HepG2 (cell line): ENCODE results near the gene CCDC73. TPM values are rescaled to one million over a fixed set of nuclear protein-coding genes. Genes with fewer than 3 reads are reported as not detected.
A peak's percentile ranks its signal among the peaks of the same experiment; 100 is the strongest.

Experiments
- BCL3 ChIP-seq: sonication (generic); formaldehyde crosslinking; IDR thresholded peaks from 2 replicates; pipeline ENCODE4 v1.5.1; 2020; ENCODE audit warnings: mild to moderate bottlenecking, missing genetic modification reagents, moderate library complexity
- CREB1 ChIP-seq, 2 experiments: fragments of 450-650 bp in 1 of 2; IDR thresholded peaks; 2 replicates each; pipeline ENCODE4 v1.6.1; 2016 to 2017; ENCODE audit warnings: control low read depth in 1 of 2, mild to moderate bottlenecking in 1 of 2, missing compliant biosample characterization in 1 of 2, missing genetic modification characterization in 1 of 2
- HNRNPLL ChIP-seq: fragments of 200-400 bp; formaldehyde crosslinking; IDR thresholded peaks from 2 replicates; pipeline ENCODE4 v1.6.1; 2017; ENCODE audit warnings: mild to moderate bottlenecking, low read depth, low read length; ENCODE audit not compliant: poor library complexity, severe bottlenecking
- MIXL1 ChIP-seq: IDR thresholded peaks from 2 replicates; pipeline ENCODE4 v1.6.1; 2016
- NFE2 ChIP-seq: sonication (generic); formaldehyde crosslinking; IDR thresholded peaks from 2 replicates; pipeline ENCODE4 v1.4.0; 2020; ENCODE audit warnings: missing genetic modification reagents
- NR2F6 ChIP-seq, 2 experiments: IDR thresholded peaks; 2 replicates each; pipeline ENCODE4 v1.6.1; 2016; ENCODE audit warnings: antibody characterized with exemption in 1 of 2, mild to moderate bottlenecking in 1 of 2
- POLR2A ChIP-seq, 2 experiments: IDR thresholded peaks; 2 replicates each; pipeline ENCODE4 v1.6.1; 2011; ENCODE audit warnings: low read depth in 2 of 2, low read length in 2 of 2, mild to moderate bottlenecking in 1 of 2, moderate library complexity in 1 of 2; ENCODE audit not compliant: insufficient read depth in 1 of 2
- TERF1 ChIP-seq: sonication (generic); formaldehyde crosslinking; IDR thresholded peaks from 2 replicates; pipeline ENCODE4 v1.8.0; 2022; ENCODE audit warnings: mild to moderate bottlenecking, missing genetic modification reagents, moderate library complexity
- UBTF ChIP-seq: sonication (generic); formaldehyde crosslinking; IDR thresholded peaks from 2 replicates; pipeline ENCODE4 v1.4.0; 2020; ENCODE audit warnings: mild to moderate bottlenecking, missing genetic modification reagents
- ZNF205 ChIP-seq: IDR thresholded peaks from 2 replicates; pipeline ENCODE4 v1.6.1; 2018; ENCODE audit warnings: missing biosample characterization, missing genetic modification reagents
- ZNF331 ChIP-seq: sonication (generic); formaldehyde crosslinking; IDR thresholded peaks from 2 replicates; pipeline ENCODE4 v1.4.0; 2020; ENCODE audit warnings: missing genetic modification reagents
- ZNF335 ChIP-seq: sonication (generic); formaldehyde crosslinking; IDR thresholded peaks from 2 replicates; pipeline ENCODE4 v1.4.0; 2020; ENCODE audit warnings: missing genetic modification reagents
- ZNF550 ChIP-seq: sonication (generic); formaldehyde crosslinking; IDR thresholded peaks from 2 replicates; pipeline ENCODE4 v1.4.0; 2020; ENCODE audit warnings: mild to moderate bottlenecking, missing genetic modification reagents, borderline replicate concordance
- ZNF562 ChIP-seq: sonication (generic); formaldehyde crosslinking; IDR thresholded peaks from 2 replicates; pipeline ENCODE4 v1.8.0; 2022; ENCODE audit warnings: missing genetic modification reagents, borderline replicate concordance
- ZNF563 ChIP-seq: sonication (generic); formaldehyde crosslinking; IDR thresholded peaks from 2 replicates; pipeline ENCODE4 v1.8.0; 2022; ENCODE audit warnings: mild to moderate bottlenecking, moderate library complexity, missing genetic modification reagents
- ZNF614 ChIP-seq: IDR thresholded peaks from 2 replicates; pipeline ENCODE4 v1.6.1; 2018; ENCODE audit warnings: missing biosample characterization, missing genetic modification reagents, inconsistent platforms, borderline replicate concordance
- polyA plus RNA-seq, 8 experiments: library from polyadenylated mRNA; depleted of rRNA in 3 of 8; stranded (reverse) in 7 of 8; unstranded in 1 of 8; fragments of >200 nt; fragmentation: Illumina TruSeq in 4 of 8; extraction: Trizol in 4 of 8; gene quantifications; 2 replicates each; pipeline versions ENCODE4 v1.2.1 to v1.2.3, GENCODE V29; 2011 to 2016; ENCODE audit warnings: low read depth in 4 of 8, missing spikeins in 1 of 8, mixed read lengths in 1 of 8; ENCODE audit not compliant: insufficient read depth in 1 of 8
- total RNA-seq, 5 experiments: library from RNA; depleted of rRNA; stranded (reverse); fragments of >200 nt; fragmentation: Illumina TruSeq; extraction: Trizol; gene quantifications; 2 replicates each; pipeline ENCODE4 v1.2.3, GENCODE V29; 2016; ENCODE audit warnings: low read depth in 1 of 5
- TF ChIP-seq, protein P1 (sequence below): sonication (generic); formaldehyde crosslinking; IDR thresholded peaks from one replicate; pipeline ENCODE4 v1.5.1; 2020; ENCODE audit warnings: mild to moderate bottlenecking, missing genetic modification reagents; ENCODE audit errors: not compliant biosample characterization

CCDC73 gene
- total and polyA plus RNA-seq, 2 of the 13 experiments (the other 11 are each of a cell fraction or from before 2014, with no cell fraction given): 0.01 to 0.11 TPM

DNA sequence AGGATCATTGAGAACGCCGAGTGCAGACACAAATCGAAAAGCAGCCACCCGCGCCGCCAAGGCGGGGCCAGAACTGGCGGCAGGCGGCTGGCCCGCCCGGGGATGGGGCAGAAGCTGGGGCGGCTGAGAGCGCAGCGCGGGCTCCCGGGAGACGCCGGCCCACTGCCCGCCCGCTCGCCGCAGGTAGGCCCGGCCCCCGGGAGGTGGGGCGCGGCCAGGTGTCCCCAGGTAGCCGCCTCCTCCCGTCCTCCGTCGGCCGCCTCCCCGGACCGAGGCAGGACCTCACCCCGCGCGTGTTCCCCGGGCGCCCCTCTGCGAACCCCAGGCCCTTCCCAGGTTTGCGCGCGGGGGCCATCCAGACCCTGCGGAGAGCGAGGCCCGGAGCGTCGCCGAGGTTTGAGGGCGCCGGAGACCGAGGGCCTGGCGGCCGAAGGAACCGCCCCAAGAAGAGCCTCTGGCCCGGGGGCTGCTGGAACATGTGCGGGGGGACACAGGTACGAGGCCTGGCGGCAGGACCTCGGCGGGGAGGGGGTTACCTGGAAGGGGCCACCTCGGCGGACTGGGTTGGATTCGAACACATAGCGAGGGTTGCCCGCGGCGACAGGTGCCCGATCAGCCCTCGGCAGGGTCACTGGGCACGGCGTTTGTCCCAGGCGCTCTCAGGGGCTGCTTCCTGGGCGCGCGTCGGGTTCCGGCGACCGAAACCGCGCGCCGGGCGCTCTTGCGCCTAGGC lies 35.4 kb upstream of the CCDC73 start, which contains the start of gene PRRG4 (continued):
- TF ChIP-seq CREB1 (IDR thresholded peaks at IDR 0.05) (no peak), CREB1 (CRISPR knock-in tag; IDR thresholded peaks at IDR 0.05) (no peak), ZNF335 (CRISPR knock-in tag) (no peak), ZNF563 (CRISPR knock-in tag) (no peak), TERF1 (CRISPR knock-in tag) (no peak), ZNF550 (no peak), POLR2A (IDR thresholded peaks at IDR 0.05; ENCODE audit: insufficient read depth in 1 of 2, low read depth in 2 of 2, low read length in 2 of 2) (peak in 1 of 2 experiments; percentile 43; a peak in 1 of 4 replicates), ZNF331 (CRISPR knock-in tag) (no peak), ZNF205 (CRISPR knock-in tag) (no peak), ZNF562 (CRISPR knock-in tag) (no peak), MIXL1 (CRISPR knock-in tag) (no peak), NR2F6 (IDR thresholded peaks at IDR 0.05) (no peak), NR2F6 (CRISPR knock-in tag; IDR thresholded peaks at IDR 0.05) (no peak), UBTF (CRISPR knock-in tag) (peak; percentile 71; the same call in 1 of the 2 replicates), ZNF614 (CRISPR knock-in tag) (no peak), HNRNPLL (peak; percentile 33), BCL3 (CRISPR knock-in tag) (no peak), NFE2 (CRISPR knock-in tag) (no peak)
- TF ChIP-seq, protein P1, sequence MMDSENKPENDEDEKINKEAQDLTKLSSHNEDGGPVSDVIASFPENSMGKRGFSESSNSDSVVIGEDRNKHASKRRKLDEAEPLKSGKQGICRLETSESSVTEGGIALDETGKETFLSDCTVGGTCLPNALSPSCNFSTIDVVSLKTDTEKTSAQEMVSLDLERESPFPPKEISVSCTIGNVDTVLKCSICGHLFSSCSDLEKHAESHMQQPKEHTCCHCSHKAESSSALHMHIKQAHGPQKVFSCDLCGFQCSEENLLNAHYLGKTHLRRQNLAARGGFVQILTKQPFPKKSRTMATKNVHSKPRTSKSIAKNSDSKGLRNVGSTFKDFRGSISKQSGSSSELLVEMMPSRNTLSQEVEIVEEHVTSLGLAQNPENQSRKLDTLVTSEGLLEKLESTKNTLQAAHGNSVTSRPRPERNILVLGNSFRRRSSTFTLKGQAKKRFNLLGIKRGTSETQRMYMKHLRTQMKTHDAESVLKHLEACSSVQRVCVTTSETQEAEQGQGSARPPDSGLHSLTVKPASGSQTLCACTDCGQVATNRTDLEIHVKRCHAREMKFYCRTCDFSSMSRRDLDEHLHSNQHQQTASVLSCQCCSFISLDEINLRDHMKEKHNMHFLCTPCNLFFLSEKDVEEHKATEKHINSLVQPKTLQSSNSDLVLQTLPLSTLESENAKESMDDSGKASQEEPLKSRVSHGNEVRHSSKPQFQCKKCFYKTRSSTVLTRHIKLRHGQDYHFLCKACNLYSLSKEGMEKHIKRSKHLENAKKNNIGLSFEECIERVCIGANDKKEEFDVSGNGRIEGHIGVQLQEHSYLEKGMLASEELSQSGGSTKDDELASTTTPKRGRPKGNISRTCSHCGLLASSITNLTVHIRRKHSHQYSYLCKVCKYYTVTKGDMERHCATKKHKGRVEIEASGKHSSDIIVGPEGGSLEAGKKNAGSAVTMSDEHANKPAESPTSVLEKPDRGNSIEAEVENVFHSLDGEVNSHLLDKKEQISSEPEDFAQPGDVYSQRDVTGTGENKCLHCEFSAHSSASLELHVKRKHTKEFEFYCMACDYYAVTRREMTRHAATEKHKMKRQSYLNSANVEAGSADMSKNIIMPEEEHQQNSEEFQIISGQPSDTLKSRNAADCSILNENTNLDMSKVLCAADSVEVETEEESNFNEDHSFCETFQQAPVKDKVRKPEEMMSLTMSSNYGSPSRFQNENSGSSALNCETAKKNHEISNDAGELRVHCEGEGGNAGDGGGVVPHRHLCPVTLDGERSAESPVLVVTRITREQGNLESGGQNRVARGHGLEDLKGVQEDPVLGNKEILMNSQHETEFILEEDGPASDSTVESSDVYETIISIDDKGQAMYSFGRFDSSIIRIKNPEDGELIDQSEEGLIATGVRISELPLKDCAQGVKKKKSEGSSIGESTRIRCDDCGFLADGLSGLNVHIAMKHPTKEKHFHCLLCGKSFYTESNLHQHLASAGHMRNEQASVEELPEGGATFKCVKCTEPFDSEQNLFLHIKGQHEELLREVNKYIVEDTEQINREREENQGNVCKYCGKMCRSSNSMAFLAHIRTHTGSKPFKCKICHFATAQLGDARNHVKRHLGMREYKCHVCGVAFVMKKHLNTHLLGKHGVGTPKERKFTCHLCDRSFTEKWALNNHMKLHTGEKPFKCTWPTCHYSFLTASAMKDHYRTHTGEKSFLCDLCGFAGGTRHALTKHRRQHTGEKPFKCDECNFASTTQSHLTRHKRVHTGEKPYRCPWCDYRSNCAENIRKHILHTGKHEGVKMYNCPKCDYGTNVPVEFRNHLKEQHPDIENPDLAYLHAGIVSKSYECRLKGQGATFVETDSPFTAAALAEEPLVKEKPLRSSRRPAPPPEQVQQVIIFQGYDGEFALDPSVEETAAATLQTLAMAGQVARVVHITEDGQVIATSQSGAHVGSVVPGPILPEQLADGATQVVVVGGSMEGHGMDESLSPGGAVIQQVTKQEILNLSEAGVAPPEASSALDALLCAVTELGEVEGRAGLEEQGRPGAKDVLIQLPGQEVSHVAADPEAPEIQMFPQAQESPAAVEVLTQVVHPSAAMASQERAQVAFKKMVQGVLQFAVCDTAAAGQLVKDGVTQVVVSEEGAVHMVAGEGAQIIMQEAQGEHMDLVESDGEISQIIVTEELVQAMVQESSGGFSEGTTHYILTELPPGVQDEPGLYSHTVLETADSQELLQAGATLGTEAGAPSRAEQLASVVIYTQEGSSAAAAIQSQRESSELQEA (CRISPR knock-in tag): no peak
